ENCODE results near the gene F3. TPM values are rescaled to one million over a fixed set of nuclear protein-coding genes. Genes with fewer than 3 reads are reported as not detected.

The F3 gene
- total and polyA plus RNA-seq, 4 experiments from 2014 or later: 0.22 to 0.44 TPM; not detected in 2

GRCh38 chr1:94543001-94543400 lies 1.4 kb upstream of the F3 start:
- no peaks in the 10 kb centered on the region for H3K9me3 ChIP-seq (ENCODE audit: control insufficient read depth in 1 of 2, low read length in 2 of 2)
- no peak overlapping the region for H3K27ac Mint-ChIP-seq
- H3K4me3 Mint-ChIP-seq: peak overlapping the region in 6 of 8 donors; percentile 43 to 83 (median 70)
- peaks cover 10 to 25% (median 14%) of the 10 kb centered on the region in 4 donors for H3K4me1 Mint-ChIP-seq
- H3K36me3 ChIP-seq (ENCODE audit: insufficient read depth, low read length): no peaks in the 10 kb centered on the region
- intact Hi-C loops (cut with micrococcal nuclease): no loop called here
- H3K9me3 Mint-ChIP-seq: no peaks in the 10 kb centered on the region
- no peak for DNase-seq
- H3K27me3 Mint-ChIP-seq: peaks cover 50 to 51% of the 10 kb centered on the region in 2 donors
- CTCF ChIA-PET (ENCODE audit: partially characterized antibody): no interaction called here
- no peak overlapping the region for H3K27ac ChIP-seq (ENCODE audit: low read depth, low read length)
- POLR2A ChIA-PET (ENCODE audit: partially characterized antibody): no interaction called here
- peaks cover 10% of the 10 kb centered on the region for H3K4me1 ChIP-seq (ENCODE audit: insufficient read depth, low read length)
- no peak overlapping the region for H3K4me3 ChIP-seq (ENCODE audit: low read length in 2 of 2)
- peaks cover 6% of the 10 kb centered on the region for H3K27me3 ChIP-seq (ENCODE audit: insufficient read depth, low read length)
- H3K36me3 Mint-ChIP-seq: no peaks in the 10 kb centered on the region

- H3K4me3 Mint-ChIP-seq: peak overlapping the region; percentile 66 to 83 (median 76)
- POLR2A ChIA-PET (ENCODE audit: partially characterized antibody): no interaction called here
Observed at GRCh38 chr1:94542088-94542870, 720 bp upstream of the F3 start.

GRCh38 chr1:94540440-94541245 lies 916 bp downstream of the F3 start:
- Mint-ChIP-seq H3K4me3 (peak overlapping the region; percentile 21 to 80 (median 63)), H3K9me3 (no peaks in the 10 kb centered on the region), H3K36me3 (no peaks in the 10 kb centered on the region), H3K4me1 (peaks cover 10 to 25% (median 14%) of the 10 kb centered on the region in 4 donors), H3K27me3 (peaks cover 47 to 49% of the 10 kb centered on the region in 2 donors), H3K27ac (no peak overlapping the region)
- POLR2A ChIA-PET (ENCODE audit: partially characterized antibody): no interaction called here
- intact Hi-C loops (cut with micrococcal nuclease): no loop called here
- H3K27me3 ChIP-seq (ENCODE audit: insufficient read depth, low read length): peaks cover 11% of the 10 kb centered on the region
- no peak overlapping the region for H3K27ac ChIP-seq (ENCODE audit: low read depth, low read length)
- H3K4me3 ChIP-seq (ENCODE audit: low read length in 2 of 2): no peak overlapping the region
- H3K36me3 ChIP-seq (ENCODE audit: insufficient read depth, low read length): no peaks in the 10 kb centered on the region
- peaks cover 10% of the 10 kb centered on the region for H3K4me1 ChIP-seq (ENCODE audit: insufficient read depth, low read length)
- H3K9me3 ChIP-seq (ENCODE audit: control insufficient read depth in 1 of 2, low read length in 2 of 2): no peaks in the 10 kb centered on the region
- CTCF ChIA-PET (ENCODE audit: partially characterized antibody): no interaction called here
- DNase-seq: no peak

More at GRCh38 chr1:94542088-94542870, 720 bp upstream of the F3 start:
- H3K27me3 Mint-ChIP-seq: peaks cover 50 to 52% of the 10 kb centered on the region in 2 donors
- no peaks in the 10 kb centered on the region for H3K9me3 Mint-ChIP-seq
- H3K36me3 Mint-ChIP-seq: no peaks in the 10 kb centered on the region
- CTCF ChIA-PET (ENCODE audit: partially characterized antibody): no interaction called here
- H3K9me3 ChIP-seq (ENCODE audit: control insufficient read depth in 1 of 2, low read length in 2 of 2): no peaks in the 10 kb centered on the region
- no peak overlapping the region for H3K27ac Mint-ChIP-seq
- no peak for DNase-seq
- H3K36me3 ChIP-seq (ENCODE audit: insufficient read depth, low read length): no peaks in the 10 kb centered on the region
- H3K4me3 ChIP-seq (ENCODE audit: low read length in 2 of 2): no peak overlapping the region
- intact Hi-C loops (cut with micrococcal nuclease): no loop called here
- peaks cover 10% of the 10 kb centered on the region for H3K4me1 ChIP-seq (ENCODE audit: insufficient read depth, low read length)
- peaks cover 7% of the 10 kb centered on the region for H3K27me3 ChIP-seq (ENCODE audit: insufficient read depth, low read length)
- no peak overlapping the region for H3K27ac ChIP-seq (ENCODE audit: low read depth, low read length)
- peaks cover 10 to 25% (median 14%) of the 10 kb centered on the region in 4 donors for H3K4me1 Mint-ChIP-seq

- peaks cover 10% of the 10 kb centered on the region for H3K4me1 ChIP-seq (ENCODE audit: insufficient read depth, low read length)
- ChIA-PET CTCF (ENCODE audit: partially characterized antibody) (no interaction called here), POLR2A (ENCODE audit: partially characterized antibody) (no interaction called here)
- peaks cover 11% of the 10 kb centered on the region for H3K27me3 ChIP-seq (ENCODE audit: insufficient read depth, low read length)
- no peak overlapping the region for H3K27ac ChIP-seq (ENCODE audit: low read depth, low read length)
- no peaks in the 10 kb centered on the region for H3K36me3 Mint-ChIP-seq
- no peak for DNase-seq
- H3K4me1 Mint-ChIP-seq: peaks cover 10 to 25% (median 14%) of the 10 kb centered on the region in 4 donors
- no peak overlapping the region for H3K4me3 ChIP-seq (ENCODE audit: low read length in 2 of 2)
- H3K4me3 Mint-ChIP-seq: peak overlapping the region in 1 of 8 donors; percentile 10
- H3K9me3 ChIP-seq (ENCODE audit: control insufficient read depth in 1 of 2, low read length in 2 of 2): no peaks in the 10 kb centered on the region
- intact Hi-C loops (cut with micrococcal nuclease): no loop called here
- H3K27me3 Mint-ChIP-seq: peaks cover 45 to 49% of the 10 kb centered on the region in 2 donors
- no peaks in the 10 kb centered on the region for H3K36me3 ChIP-seq (ENCODE audit: insufficient read depth, low read length)
- no peaks in the 10 kb centered on the region for H3K9me3 Mint-ChIP-seq
- H3K27ac Mint-ChIP-seq: no peak overlapping the region
Observed at GRCh38 chr1:94539496-94539895, 2.1 kb downstream of the F3 start.

GRCh38 chr1:94538243-94538827 lies 3.2 kb downstream of the F3 start:
- H3K27me3 Mint-ChIP-seq: peaks cover 37 to 41% of the 10 kb centered on the region in 2 donors
- H3K27ac Mint-ChIP-seq: no peak overlapping the region
- peaks cover 11% of the 10 kb centered on the region for H3K27me3 ChIP-seq (ENCODE audit: insufficient read depth, low read length)

GRCh38 chr1:94537254-94537653 lies 4.3 kb downstream of the F3 start:
- H3K36me3 ChIP-seq (ENCODE audit: insufficient read depth, low read length): no peaks in the 10 kb centered on the region
- Mint-ChIP-seq H3K27me3 (peaks cover 30 to 36% of the 10 kb centered on the region in 2 donors), H3K36me3 (no peaks in the 10 kb centered on the region), H3K9me3 (no peaks in the 10 kb centered on the region), H3K4me3 (no peak overlapping the region), H3K4me1 (peaks cover 6 to 16% (median 7%) of the 10 kb centered on the region in 4 donors), H3K27ac (peak overlapping the region in 1 of 7 donors; percentile 72)
- no peak for DNase-seq
- CTCF ChIA-PET (ENCODE audit: partially characterized antibody): no interaction called here
- intact Hi-C loops (cut with micrococcal nuclease): no loop called here
- peaks cover 5% of the 10 kb centered on the region for H3K4me1 ChIP-seq (ENCODE audit: insufficient read depth, low read length)
- no peaks in the 10 kb centered on the region for H3K9me3 ChIP-seq (ENCODE audit: control insufficient read depth in 1 of 2, low read length in 2 of 2)
- peaks cover 7% of the 10 kb centered on the region for H3K27me3 ChIP-seq (ENCODE audit: insufficient read depth, low read length)
- no peak overlapping the region for H3K4me3 ChIP-seq (ENCODE audit: low read length in 2 of 2)
- no peak overlapping the region for H3K27ac ChIP-seq (ENCODE audit: low read depth, low read length)
- POLR2A ChIA-PET (ENCODE audit: partially characterized antibody): no interaction called here

More at GRCh38 chr1:94538243-94538827, 3.2 kb downstream of the F3 start:
- no peak overlapping the region for H3K4me3 ChIP-seq (ENCODE audit: low read length in 2 of 2)
- H3K36me3 Mint-ChIP-seq: no peaks in the 10 kb centered on the region
- no peak for DNase-seq
- H3K9me3 ChIP-seq (ENCODE audit: control insufficient read depth in 1 of 2, low read length in 2 of 2): no peaks in the 10 kb centered on the region
- ChIA-PET POLR2A (ENCODE audit: partially characterized antibody) (no interaction called here), CTCF (ENCODE audit: partially characterized antibody) (no interaction called here)
- no peak overlapping the region for H3K27ac ChIP-seq (ENCODE audit: low read depth, low read length)
- no peak overlapping the region for H3K4me3 Mint-ChIP-seq
- intact Hi-C loops (cut with micrococcal nuclease): no loop called here
- no peaks in the 10 kb centered on the region for H3K36me3 ChIP-seq (ENCODE audit: insufficient read depth, low read length)
- peaks cover 10% of the 10 kb centered on the region for H3K4me1 ChIP-seq (ENCODE audit: insufficient read depth, low read length)
- no peaks in the 10 kb centered on the region for H3K9me3 Mint-ChIP-seq
- peaks cover 10 to 25% (median 14%) of the 10 kb centered on the region in 4 donors for H3K4me1 Mint-ChIP-seq

GRCh38 chr1:94535879-94536278 lies 5.7 kb downstream of the F3 start:
- no peak overlapping the region for H3K27ac Mint-ChIP-seq
- intact Hi-C loops (cut with micrococcal nuclease): no loop called here
- DNase-seq: no peak
- H3K4me3 Mint-ChIP-seq: no peak overlapping the region
- H3K36me3 Mint-ChIP-seq: no peaks in the 10 kb centered on the region
- POLR2A ChIA-PET (ENCODE audit: partially characterized antibody): no interaction called here
- Histone ChIP-seq H3K27me3 (ENCODE audit: insufficient read depth, low read length) (peaks cover 4% of the 10 kb centered on the region), H3K4me1 (ENCODE audit: insufficient read depth, low read length) (no peaks in the 10 kb centered on the region), H3K36me3 (ENCODE audit: insufficient read depth, low read length) (no peaks in the 10 kb centered on the region), H3K9me3 (ENCODE audit: control insufficient read depth in 1 of 2, low read length in 2 of 2) (no peaks in the 10 kb centered on the region), H3K27ac (ENCODE audit: low read depth, low read length) (no peak overlapping the region), H3K4me3 (ENCODE audit: low read length in 2 of 2) (no peak overlapping the region)
- peaks cover 1 to 7% (median 2%) of the 10 kb centered on the region in 4 donors for H3K4me1 Mint-ChIP-seq
- CTCF ChIA-PET (ENCODE audit: partially characterized antibody): interaction anchor here (0.5 kb wide), 1 partner anchor 506 kb away, joined by 3 read pairs; no protein-coding TSS in a partner anchor
- peaks cover 28 to 32% of the 10 kb centered on the region in 2 donors for H3K27me3 Mint-ChIP-seq
- H3K9me3 Mint-ChIP-seq: no peaks in the 10 kb centered on the region
